DOHH2 (cell line): Measurements from ENCODE around the gene KRTAP12-3.

Source experiments
- H3F3A ChIP-seq: fragments of 200-600 bp; sonication (generic), shearing (Covaris generic); 2 replicates; pipeline ENCODE4 v1.6.0; 2016; ENCODE audit warnings: antibody characterized with exemption, mild to moderate bottlenecking; ENCODE audit not compliant: control insufficient read depth, insufficient read depth
- H3K27ac ChIP-seq: fragments of 200-600 bp; sonication (generic); 2 replicates; pipeline ENCODE4 v1.5.1; 2014; ENCODE audit warnings: low read depth, mild to moderate bottlenecking, low read length, moderate library complexity
- H3K27me3 ChIP-seq: fragments of 200-600 bp; sonication (generic); 2 replicates; pipeline ENCODE4 v1.6.1; 2014; ENCODE audit warnings: mild to moderate bottlenecking, low read length, mixed read lengths; ENCODE audit not compliant: control insufficient read depth
- H3K36me3 ChIP-seq: fragments of 200-600 bp; sonication (generic); 2 replicates; pipeline ENCODE4 v1.6.1; 2014; ENCODE audit warnings: mild to moderate bottlenecking, low read length, moderate library complexity, mixed read lengths; ENCODE audit not compliant: control insufficient read depth
- H3K4me1 ChIP-seq: fragments of 200-600 bp; sonication (generic); 2 replicates; pipeline ENCODE4 v1.6.1; 2014; ENCODE audit warnings: mild to moderate bottlenecking, low read length, mixed read lengths; ENCODE audit not compliant: control insufficient read depth
- H3K4me2 ChIP-seq: fragments of 200-600 bp; sonication (generic); 2 replicates; pipeline ENCODE4 v1.6.0; 2014; ENCODE audit warnings: mild to moderate bottlenecking, low read length, moderate library complexity
- H3K4me3 ChIP-seq: fragments of 200-600 bp; sonication (generic); 2 replicates; pipeline ENCODE4 v1.5.1; 2014; ENCODE audit warnings: mild to moderate bottlenecking, low read length, mixed read lengths
- H3K79me2 ChIP-seq: fragments of 200-600 bp; sonication (generic); 2 replicates; pipeline ENCODE4 v1.6.1; 2014; ENCODE audit warnings: mild to moderate bottlenecking, low read length, mixed read lengths; ENCODE audit not compliant: control insufficient read depth
- H3K9me2 ChIP-seq: fragments of 200-600 bp; sonication (generic); replicated peaks from 2 replicates; pipeline ENCODE4 v1.6.1; 2014; ENCODE audit warnings: mild to moderate bottlenecking, low read length, mixed read lengths; ENCODE audit not compliant: control insufficient read depth
- H3K9me3 ChIP-seq: fragments of 200-600 bp; sonication (generic); 2 replicates; pipeline ENCODE4 v1.6.1; 2014; ENCODE audit warnings: antibody characterized with exemption, low read length, mixed read lengths; ENCODE audit not compliant: control insufficient read depth, insufficient read depth
- H4K20me1 ChIP-seq: fragments of 200-600 bp; sonication (generic); 2 replicates; pipeline ENCODE4 v1.6.0; 2014; ENCODE audit warnings: low read depth, mild to moderate bottlenecking, antibody characterized with exemption, low read length, moderate library complexity; ENCODE audit not compliant: control insufficient read depth, insufficient read depth
- CTCF ChIP-seq: fragments of 200-600 bp; sonication (generic); IDR thresholded peaks from one replicate; pipeline ENCODE4 v1.5.1; 2014; ENCODE audit warnings: antibody characterized with exemption, mild to moderate bottlenecking, low read depth, low read length; ENCODE audit not compliant: poor library complexity, severe bottlenecking
- EZH2phosphoT487 ChIP-seq: fragments of 200-600 bp; sonication (generic); IDR thresholded peaks from 2 replicates; pipeline ENCODE4 v1.6.1; 2017; ENCODE audit warnings: borderline replicate concordance, mild to moderate bottlenecking, antibody characterized with exemption, low read length, moderate library complexity, mixed read lengths

The KRTAP12-3 gene

GRCh38 chr21:44702973-44703730, 45.4 kb downstream of the KRTAP12-3 start:
- TF ChIP-seq EZH2phosphoT487 (no peak), CTCF (no peak)
- Histone ChIP-seq H3K79me2 (no peaks in the 10 kb centered on the region), H3K4me1 (no peaks in the 10 kb centered on the region), H3K36me3 (no peaks in the 10 kb centered on the region), H3K4me2 (no peak overlapping the region), H3K27ac (no peak overlapping the region), H4K20me1 (no peaks in the 10 kb centered on the region), H3K9me3 (peaks cover 4% of the 10 kb centered on the region; the same call in 1 of the 2 replicates), H3F3A (no peaks in the 10 kb centered on the region), H3K9me2 (no peaks in the 10 kb centered on the region), H3K4me3 (no peak overlapping the region), H3K27me3 (peaks cover 5% of the 10 kb centered on the region; the same call in 1 of the 2 replicates)

- no peak for TF ChIP-seq EZH2phosphoT487
- no peak for TF ChIP-seq CTCF
- no peaks in the 10 kb centered on the region for H3K9me2 ChIP-seq
- no peak overlapping the region for H3K4me2 ChIP-seq
- no peaks in the 10 kb centered on the region for H3K4me1 ChIP-seq
- H3K27me3 ChIP-seq, result peaks cover 5% of the 10 kb centered on the region; the same call in 1 of the 2 replicates
- H3K9me3 ChIP-seq, result peaks cover 4% of the 10 kb centered on the region; the same call in 1 of the 2 replicates
- no peaks in the 10 kb centered on the region for H3K79me2 ChIP-seq
- no peak overlapping the region for H3K27ac ChIP-seq
- H3K4me3 ChIP-seq, result no peak overlapping the region
- H3K36me3 ChIP-seq, result no peaks in the 10 kb centered on the region
- H3F3A ChIP-seq, result no peaks in the 10 kb centered on the region
- H4K20me1 ChIP-seq, result no peaks in the 10 kb centered on the region
Measured at GRCh38 chr21:44703731-44704635, 46.3 kb downstream of the KRTAP12-3 start.

GRCh38 chr21:44704636-44705001, 46.9 kb downstream of the KRTAP12-3 start:
- H3K79me2 ChIP-seq, result no peaks in the 10 kb centered on the region
- H3K9me2 ChIP-seq, result no peaks in the 10 kb centered on the region
- no peaks in the 10 kb centered on the region for H3K4me1 ChIP-seq
- H3K4me2 ChIP-seq, result no peak overlapping the region
- H3K27me3 ChIP-seq, result peaks cover 4% of the 10 kb centered on the region; the same call in 1 of the 2 replicates
- peaks cover 4% of the 10 kb centered on the region; the same call in 1 of the 2 replicates for H3K9me3 ChIP-seq
- no peak overlapping the region for H3K4me3 ChIP-seq
- H4K20me1 ChIP-seq, result no peaks in the 10 kb centered on the region
- TF ChIP-seq CTCF, result no peak
- TF ChIP-seq EZH2phosphoT487, result no peak
- no peaks in the 10 kb centered on the region for H3F3A ChIP-seq
- no peak overlapping the region for H3K27ac ChIP-seq
- no peaks in the 10 kb centered on the region for H3K36me3 ChIP-seq
